NCI-H1105 treated with DMSO at 0.1 percent for 48 hours (cell line): ENCODE measurements around the gene SMOC2.
A peak's percentile ranks its signal among the peaks of the same experiment; 100 is the strongest.

Experiments
- DNase-seq: peaks from one replicate; lab custom pipeline; 2025; lab: John Stamatoyannopoulos, UW

The SMOC2 gene

DNA sequence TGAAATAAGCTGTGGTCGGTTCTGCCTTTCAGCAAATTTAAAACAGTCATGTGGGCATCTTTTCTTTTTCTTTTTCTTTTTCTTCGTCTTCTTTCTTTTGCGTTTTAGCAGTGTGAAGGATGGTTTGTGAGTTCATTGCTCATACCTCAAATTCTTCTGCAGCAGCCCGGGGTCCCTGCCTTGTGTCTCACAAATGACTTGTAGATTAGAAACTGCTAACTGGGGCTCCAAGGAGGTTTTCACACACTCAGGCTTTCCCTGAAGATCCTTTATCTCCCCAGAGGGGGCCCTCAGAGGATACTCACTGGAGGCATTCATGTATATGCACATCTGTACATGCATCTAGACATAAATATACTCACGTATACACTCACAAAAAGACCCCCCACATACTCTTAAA is 1.7 kb downstream of the SMOC2 start:
- DNase-seq = no peak

DNA sequence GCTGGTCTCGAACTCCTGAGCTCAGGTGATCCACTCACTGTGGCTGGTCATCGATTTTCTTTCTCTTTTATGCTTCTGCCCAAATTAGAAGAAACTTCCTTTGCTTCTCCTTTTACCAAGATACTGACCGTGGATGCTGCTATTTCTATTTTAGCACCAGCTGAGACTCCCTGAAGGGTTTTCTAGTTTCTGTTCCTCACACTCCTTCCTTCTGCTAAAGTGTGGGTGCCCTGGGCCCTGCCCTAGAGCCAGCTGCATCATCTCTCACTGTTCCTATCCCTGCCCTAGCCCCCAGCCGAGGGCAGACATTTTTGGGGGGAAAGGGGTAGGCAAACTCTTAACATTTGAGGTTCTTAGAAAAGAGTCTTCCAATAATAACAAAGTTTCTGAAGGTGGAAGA is 6.3 kb downstream of the SMOC2 start:
- no peak for DNase-seq

DNA sequence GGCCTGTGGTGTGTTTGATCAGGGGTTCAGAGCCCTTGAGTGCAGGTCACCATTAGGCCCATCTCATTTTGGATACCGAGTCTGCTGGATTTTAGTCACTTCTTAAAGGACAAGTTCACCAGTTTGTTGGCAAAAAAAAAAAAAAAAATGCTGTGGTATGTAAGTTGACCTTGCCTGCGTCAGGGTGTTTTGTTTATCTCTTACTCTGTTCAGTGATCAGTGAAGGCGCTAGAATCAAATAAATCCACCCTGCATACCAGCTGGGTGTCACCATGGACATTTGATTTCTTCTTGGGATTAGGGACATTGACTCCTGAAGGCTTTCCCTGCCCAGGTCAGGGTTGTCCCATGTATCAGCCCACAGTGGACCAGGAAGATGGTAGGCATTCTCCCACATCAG is 6.7 kb downstream of the SMOC2 start:
- no peak for DNase-seq

DNA sequence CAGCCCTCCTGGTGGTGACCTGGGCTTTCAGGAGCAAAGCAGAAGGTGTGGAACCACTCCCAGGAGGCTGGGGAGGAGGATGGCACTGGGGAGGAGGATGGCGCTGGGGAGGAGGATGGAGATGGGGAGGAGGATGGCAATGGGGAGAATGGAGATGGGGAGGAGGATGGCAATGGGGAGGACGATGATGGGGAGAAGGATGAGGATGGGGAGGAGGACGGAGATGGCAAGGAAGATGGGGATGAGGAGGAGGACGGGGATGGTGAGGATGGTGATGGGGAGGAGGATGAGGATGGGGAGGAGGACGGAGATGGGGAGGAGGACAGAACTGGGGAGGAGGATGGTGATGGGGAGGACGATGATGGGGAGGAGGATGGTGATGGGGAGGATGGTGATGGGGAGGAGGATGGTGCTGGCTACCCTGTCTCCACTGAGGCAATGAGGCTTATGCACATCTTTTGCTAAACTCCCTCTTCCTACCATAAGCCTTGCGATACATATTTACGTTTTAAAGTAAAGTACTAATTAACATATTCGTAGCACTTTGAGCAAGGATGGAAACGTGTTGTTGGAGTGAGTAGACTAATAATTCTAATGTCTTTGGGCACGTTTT is 7.4 kb downstream of the SMOC2 start:
- no peak for DNase-seq

DNA sequence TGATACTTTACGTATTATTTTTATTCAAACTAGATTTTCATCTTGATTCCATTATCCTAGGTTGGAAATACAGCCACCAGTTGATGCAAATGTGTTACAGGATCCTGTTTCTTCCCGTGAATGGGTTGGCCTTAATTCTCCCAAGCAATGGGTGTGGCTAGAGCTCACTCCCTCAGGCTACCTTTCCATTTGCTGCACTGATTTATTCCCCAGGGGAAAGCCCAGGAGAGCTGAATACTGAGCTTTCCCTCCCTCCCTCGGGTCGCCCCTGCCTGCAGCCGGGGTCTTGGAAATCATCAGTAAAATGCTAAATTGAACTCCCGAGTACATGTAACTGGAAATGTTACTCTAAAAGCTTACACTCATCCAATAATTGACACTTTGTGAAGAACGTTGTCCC is 9.9 kb downstream of the SMOC2 start:
- no peak for DNase-seq

DNA sequence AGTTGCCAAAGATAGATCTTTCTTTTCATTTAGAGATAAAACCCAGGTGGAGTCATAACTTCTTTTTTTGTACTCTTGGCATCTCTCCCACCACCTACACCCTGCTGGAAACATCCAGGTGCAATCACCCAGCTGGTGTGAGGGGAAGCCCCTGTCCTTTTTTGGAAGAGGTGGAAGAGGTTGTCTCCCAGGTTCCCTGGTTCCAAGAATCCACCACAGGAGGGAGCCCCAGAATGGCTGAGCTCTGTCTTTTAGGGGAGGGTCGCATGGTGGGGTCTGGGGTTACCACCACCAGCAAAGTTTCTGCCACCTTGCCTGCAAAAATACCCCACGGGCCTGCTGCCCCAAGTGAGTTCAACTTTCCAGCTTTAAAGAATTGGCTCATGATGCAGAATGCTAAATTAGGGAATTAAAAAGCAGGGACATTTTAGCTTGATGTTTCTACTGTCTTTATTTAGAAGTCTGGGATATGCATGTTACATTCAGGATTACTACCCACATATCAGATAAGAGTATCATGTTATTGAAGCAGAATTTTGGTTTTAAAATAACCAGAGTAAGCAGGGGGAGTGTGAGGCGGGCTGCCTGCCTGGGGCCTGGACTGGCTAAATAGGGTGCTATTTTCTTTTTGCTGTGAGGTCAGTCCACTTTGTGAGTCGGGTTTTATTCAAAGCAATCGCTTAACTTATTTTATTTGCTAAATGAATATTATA is 11.0 kb downstream of the SMOC2 start:
- DNase-seq = peak; percentile 89

DNA sequence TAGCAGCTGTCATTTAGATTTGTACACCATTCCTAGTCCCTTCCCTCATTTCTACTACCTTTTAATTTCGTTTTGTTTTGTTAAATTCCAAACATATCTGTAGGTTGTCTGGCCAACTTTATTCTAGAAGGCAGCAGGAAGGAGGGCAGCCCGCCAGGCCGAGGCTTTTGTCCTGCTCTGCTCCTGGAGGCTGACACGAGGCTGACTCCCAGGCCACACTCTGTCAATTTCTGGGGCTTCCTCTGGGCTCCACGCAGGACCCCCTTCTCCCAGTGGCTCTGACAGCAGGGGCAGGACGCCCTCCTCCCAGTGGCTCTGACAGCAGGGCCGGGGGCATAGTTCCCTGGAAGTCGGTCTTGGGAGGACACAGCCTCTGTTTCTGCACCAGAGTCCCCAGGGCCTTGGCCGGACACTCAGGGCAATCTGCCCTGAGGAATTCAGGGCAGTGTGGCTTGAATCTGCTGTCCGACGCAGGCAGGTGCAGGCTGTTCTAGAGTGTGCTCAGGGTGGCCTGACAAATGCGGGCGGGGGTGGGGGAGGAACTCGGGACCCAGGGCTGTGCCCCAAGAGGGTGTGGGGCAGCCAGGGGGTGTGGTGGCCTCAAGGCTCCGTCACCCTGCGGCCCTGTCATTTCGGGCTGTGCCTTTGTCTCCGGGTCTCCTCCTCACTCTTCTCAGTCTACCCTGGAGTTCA is 11.8 kb downstream of the SMOC2 start:
- DNase-seq = no peak

DNA sequence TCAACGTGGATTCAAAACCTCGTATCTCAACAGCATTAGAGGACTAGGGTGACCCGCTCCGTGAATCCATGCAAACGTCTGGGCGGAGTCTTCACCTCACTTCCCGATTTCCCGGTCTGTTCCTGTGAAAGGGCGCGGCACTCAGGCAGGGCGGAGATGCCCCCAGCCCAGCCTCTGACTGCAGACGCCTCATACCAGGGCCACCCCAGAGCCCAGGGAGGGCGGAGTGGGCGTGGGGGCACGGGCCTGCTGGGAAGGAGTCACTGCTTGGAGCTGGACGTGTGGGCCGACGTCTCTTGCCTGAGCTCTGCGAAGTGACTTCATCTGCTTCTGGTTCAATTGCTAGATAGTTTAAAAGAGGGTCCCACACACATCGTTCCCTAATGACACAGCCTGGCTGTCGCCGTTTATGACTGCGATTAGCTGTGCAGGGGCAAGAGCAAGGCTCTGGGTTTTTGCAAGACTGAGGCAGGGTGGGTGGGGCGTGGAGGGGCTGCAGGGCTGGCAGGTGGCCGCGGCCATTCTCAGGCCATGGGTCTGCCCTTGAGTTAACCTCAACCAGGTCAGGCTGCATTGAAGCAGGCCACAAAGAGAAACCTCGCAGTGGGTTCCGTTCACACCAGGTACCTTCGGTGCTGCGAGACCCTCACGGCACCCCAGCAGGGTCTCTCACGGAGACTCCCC is 15.0 kb downstream of the SMOC2 start:
- DNase-seq = no peak

DNA sequence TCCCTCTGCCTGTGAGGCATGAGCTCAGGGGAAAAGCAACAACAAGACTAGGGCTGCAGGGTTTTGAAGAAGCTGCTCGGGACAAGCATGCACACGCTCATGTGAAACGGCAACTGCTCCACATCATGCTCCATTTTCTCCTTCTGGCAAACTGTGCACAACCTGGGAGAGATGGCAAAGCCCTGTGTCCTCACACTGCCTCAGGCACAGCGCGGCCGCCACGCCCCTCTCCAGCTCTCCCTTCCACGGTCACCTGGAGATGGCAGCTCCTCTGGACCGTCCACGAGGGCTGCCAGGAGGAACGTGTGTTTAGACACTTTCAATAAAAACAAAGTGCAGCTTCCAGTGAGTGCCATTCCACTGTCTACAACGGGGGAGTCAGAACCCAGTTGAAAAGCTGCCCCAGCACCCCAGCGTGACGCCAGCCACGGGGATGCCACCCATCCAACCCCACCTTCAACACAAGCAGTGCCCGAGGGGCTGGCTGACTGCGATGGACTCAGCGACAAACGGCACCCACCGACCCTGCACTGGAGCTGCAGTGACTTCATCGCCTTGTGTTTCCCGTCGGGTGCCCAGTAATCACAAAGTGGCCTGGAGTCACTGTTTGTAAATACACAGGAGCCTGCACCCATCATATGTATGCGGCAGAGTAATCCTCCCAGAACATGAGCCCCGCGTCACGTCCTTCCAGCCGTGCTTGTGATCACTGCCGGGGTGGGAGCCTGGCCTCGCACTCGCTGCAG is 16.1 kb downstream of the SMOC2 start:
- DNase-seq = no peak

DNA sequence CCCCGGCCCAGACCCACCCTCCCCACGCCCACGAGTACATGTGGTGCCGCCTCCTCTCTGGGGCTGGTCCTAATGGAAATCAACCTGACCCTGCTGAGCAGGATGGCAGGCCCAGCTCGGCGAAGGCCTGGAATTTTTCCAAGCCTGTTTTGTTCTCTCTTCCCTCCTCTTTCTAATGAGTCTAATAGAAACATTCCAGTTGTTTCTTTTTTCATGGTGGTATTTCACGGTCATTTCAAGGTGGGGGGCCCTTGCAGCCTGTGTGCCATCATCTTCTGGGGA is 16.6 kb downstream of the SMOC2 start:
- no peak for DNase-seq

DNA sequence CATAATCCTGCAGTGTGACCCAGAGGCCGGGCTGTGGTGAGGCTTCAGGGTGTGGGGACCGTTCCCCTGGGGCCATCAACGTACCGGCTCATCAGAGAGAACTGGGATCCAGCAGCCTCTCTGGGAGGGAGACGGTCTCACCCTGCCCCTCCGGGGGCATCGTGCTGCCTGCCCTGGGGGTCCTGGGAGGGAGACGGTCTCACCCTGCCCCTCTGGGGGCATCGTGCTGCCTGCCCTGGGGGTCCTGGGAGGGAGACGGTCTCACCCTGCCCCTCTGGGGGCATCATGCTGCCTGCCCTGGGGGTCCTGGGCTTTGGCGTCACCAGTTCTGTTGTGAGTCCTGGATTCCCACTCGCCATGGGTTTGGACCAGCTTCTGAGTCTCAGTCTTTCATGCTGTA is 17.1 kb downstream of the SMOC2 start:
- no peak for DNase-seq

DNA sequence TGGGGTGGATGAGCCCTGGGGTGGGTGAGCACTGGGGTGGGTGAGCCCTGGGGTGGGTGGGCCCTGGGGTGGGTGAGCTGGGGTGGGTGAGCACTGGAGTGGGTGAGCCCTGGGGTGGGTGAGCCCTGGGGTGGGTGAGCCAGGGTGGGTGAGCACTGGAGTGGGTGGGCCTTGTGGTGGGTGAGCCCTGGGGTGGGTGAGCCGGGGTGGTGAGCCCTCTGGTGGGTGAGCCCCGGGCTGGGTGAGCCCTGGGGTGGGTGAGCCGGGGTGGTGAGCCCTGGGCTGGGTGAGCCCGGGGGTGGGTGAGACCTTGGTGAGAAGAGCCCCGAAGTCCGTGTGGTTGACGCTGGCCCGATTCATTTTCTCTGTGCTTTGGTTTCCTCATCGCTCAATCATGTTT is 18.6 kb downstream of the SMOC2 start:
- no peak for DNase-seq

DNA sequence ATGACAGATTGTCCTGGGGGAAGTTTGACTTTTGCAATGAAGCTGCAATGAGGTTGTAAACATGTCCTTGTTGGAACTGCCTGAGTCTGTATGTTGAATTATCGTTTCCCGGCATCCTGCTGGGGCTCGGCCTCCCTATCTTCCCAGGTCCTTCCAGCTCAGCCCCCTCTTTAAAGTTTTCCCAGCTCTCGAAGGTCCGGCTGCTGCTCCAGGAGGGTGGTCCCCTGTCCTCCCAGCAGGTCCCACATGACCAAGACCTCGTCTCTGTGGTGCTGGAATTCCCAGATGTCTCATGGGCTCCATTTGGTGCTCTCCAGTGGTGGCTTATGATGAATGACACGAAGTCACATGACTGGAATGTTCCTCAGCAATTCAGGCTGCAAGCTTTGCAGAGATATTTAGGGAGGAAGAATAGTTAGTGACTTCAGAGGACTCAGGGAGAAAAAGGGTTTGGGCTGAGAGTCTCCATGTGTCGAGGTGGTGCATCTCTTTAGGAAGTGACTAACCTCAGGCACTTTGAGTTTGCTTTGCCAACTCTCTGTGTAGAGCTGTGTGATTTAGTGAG is 21.4 kb downstream of the SMOC2 start:
- no peak for DNase-seq

DNA sequence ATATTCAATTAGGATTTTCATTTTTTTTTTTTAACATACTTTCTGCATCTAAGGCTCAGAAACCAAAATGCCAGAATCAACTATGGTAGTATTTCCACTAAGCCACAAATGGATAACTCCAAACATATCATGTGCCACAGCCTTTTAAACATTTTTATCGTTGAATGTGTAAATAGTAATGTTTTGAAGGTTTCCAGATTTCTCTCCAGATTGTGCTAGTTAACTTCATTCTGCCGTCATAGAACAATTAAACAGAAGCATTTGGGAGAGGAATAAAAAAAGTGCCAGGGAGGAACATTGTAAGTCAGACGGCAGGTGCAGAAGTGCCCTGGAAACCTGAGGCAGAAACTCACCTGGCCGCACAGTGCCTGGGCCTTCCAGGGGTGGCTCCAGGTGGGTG is 23.6 kb downstream of the SMOC2 start:
- DNase-seq = no peak

DNA sequence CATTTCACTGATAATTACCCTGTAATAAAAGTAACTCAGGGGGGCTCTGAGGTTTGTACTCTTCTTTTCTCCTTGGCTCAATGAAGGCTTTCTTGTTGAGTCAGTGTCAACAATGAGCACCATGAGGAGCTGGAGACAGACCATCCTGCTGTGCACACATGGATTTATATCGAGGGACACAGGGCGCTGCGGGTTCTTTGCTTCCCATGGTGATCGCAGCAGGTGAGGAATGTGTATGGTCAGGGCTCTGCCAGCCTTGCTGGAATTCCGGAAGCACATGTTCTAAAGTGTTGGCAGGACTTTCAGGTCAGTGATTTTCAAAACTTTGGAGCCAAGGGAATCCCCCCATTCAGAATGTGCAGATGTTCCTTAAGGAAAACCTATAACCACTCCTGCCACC is 27.1 kb downstream of the SMOC2 start:
- no peak for DNase-seq

DNA sequence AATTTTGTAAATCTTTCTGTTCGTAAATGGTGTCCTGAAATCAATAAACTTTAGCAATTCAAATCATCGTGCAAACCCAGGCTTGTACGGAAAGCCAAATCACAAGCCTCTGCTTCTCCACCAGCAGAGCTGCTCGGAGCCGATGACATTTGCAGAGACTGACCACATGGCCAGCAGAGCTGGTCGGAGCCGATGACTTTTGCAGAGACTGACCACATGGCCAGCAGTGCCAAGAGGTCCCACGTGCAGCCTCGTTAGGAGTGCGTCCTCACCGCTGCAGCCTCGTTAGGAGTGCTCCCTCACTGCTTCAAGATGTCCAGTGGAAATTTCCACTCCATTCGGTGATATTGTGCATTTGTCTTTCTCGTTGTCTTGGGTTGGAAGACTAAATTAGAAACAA is 28.5 kb downstream of the SMOC2 start:
- no peak for DNase-seq

DNA sequence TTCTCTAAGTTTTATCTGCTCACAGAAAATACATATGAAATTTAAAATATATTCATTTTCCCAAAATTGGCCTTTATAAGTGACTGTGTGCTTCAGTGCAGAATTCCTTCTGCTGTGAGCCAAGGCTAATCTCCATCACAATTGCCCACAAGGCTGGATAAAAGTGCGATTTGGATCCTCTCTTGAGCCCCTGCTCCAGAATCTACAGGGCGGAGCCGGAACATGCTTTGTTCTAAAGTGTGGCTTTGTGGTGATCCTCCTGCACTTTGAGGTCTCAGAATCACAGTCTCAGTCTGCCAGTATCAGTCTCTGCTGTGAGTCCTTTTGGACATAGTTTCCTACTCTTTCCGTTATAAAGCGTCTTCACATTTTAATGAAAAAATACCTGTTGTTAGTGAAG is 28.9 kb downstream of the SMOC2 start:
- DNase-seq = no peak

DNA sequence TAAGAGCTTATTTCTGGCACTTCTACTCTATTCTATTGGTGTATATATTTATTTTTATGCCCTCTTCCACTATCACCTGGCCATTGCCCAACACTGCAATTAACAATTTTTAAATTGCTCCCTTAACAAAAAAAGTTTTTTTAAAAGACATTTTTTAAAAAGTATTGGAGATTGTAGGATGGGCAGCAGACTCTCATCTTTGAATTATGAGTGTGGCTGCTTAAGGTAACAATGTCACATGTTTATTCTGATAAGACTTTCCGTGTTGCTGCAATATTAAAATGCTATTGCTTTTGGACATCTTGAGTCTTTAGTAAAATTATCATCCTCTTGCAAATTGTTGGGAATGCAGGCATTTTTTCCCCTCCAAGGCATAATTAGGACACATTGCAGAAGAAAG is 31.4 kb downstream of the SMOC2 start:
- DNase-seq = no peak

DNA sequence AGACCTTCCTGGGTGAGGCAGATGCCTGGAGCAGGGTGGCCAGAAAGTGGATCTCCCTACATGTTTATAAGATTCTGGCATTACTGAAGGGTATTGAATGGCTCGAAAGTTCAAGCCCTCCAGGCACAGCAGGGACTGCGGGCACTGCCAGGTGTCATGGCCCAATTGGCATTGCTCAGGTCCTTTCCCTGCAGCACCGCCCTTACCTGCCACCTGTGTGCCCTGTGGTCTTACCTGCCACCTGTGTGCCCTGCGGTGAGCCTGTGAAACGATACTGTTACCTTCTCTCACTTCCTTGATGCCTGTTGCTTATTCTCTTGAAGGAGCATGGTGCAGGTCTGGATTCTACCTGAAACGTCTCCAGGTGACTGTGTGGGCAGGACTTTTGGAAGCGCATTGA is 32.2 kb downstream of the SMOC2 start:
- DNase-seq = no peak

DNA sequence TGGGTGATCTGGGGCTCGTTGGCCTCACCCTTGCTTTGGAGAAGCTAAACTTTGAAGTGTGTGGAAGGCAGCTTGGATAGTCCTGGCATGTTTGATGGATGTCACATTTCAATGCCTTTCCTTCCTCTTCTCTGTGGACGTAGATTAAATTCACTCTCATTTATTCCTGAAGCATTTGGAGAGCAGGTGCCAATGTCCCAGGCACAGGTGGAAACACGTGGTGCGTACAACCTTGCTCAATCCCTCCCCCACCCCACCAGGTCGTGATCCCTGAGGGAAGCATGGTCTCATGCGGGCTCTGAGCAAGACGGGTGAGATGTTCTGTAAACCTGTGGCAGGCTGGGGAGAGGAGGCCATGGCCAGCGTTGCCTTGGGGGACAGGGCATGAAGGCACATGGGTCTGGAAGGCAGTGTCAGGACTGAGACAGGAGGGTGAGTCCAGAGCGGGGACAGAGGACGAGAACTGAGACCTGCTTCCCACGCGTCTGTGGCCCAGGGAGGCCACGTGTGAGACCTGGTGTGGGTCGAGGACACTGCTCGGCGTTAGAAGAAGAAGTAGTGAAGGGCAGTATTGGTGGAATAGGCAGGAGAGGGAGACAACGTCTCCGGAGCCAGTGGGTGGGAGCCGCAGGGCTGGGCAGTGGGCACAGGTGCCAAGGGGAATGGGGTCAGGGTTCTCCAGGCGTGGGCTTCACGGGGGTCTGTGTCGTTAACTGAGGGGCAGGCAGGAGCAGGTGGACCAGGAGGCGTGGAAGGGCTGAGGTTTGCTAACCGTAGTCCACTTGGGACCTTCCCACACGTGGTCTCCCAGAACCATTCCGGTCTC is 34.4 kb downstream of the SMOC2 start:
- DNase-seq = no peak

DNA sequence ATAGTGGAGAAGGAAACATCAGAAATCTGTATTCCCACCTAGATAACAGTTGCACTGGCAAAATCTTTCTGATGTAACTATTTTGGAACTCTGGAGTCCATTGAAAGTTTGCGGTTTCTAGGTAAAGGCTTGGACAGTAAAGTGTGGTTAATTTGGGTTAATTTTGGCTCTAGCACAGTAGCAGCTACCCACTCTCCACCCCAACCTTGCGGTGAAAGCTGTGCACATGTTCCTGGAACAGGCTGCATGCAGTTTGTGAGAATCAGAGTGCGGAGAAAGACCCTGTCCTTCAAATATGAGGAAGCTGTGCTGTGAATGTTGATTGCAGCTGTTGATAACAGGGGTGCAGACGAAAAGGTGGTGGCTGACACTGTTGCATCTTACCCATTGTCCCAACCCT is 38.4 kb downstream of the SMOC2 start:
- no peak for DNase-seq
